GM12801 (cell line): ENCODE results near the gene PLAAT4.

Experiments
- TF ChIP-seq, protein P1 (sequence below): IDR thresholded peaks from one replicate; pipeline ENCODE4 v1.5.1; 2011; ENCODE audit warnings: control low read depth; ENCODE audit not compliant: insufficient read length; ENCODE audit errors: extremely low read depth

The PLAAT4 gene

DNA sequence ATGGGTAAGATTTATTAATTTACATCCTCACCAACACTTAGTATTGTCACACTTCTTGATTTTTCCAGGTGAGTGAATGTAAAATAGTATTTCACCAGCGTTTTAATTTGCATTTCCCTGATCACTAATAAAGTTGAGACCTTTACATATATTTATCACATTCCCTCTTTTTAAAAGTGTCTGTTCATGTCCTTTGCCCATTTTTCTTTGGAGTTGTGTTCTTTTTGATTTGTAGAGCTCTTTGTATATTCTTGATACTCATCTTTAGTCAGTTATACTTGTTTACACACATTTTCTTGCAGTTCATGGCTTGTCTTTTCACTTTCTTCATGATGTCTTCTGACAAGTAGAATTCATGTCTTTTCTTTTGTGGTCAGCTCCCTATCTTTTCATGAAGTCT is 43.5 kb upstream of the PLAAT4 start:
- TF ChIP-seq, protein P1, sequence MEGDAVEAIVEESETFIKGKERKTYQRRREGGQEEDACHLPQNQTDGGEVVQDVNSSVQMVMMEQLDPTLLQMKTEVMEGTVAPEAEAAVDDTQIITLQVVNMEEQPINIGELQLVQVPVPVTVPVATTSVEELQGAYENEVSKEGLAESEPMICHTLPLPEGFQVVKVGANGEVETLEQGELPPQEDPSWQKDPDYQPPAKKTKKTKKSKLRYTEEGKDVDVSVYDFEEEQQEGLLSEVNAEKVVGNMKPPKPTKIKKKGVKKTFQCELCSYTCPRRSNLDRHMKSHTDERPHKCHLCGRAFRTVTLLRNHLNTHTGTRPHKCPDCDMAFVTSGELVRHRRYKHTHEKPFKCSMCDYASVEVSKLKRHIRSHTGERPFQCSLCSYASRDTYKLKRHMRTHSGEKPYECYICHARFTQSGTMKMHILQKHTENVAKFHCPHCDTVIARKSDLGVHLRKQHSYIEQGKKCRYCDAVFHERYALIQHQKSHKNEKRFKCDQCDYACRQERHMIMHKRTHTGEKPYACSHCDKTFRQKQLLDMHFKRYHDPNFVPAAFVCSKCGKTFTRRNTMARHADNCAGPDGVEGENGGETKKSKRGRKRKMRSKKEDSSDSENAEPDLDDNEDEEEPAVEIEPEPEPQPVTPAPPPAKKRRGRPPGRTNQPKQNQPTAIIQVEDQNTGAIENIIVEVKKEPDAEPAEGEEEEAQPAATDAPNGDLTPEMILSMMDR: no peak

- TF ChIP-seq, protein P1: no peak
Measured at GRCh38 chr11:63494975-63495374, 41.6 kb upstream of the PLAAT4 start.

- TF ChIP-seq, protein P1: no peak
Measured at GRCh38 chr11:63499874-63500273, 36.7 kb upstream of the PLAAT4 start.

DNA sequence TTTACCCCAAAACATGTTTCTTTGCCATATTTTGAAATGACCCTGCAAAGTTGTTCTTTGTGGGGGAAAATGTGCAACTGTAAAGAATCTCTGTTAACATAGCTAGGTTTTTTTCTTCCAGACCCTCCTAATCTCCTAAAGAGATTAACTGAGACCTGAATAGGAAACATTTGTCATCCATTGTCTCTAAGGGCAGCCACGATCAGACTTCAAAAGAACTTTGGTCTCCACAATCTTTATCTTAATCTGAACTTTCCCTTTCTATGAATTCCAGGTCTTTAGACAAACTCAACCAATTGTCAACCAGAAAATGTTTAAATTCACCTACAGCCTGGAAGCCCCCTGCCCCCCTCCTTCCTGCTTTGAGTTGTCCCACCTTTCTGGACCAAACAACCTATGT is 35.4 kb upstream of the PLAAT4 start:
- TF ChIP-seq, protein P1: no peak

DNA sequence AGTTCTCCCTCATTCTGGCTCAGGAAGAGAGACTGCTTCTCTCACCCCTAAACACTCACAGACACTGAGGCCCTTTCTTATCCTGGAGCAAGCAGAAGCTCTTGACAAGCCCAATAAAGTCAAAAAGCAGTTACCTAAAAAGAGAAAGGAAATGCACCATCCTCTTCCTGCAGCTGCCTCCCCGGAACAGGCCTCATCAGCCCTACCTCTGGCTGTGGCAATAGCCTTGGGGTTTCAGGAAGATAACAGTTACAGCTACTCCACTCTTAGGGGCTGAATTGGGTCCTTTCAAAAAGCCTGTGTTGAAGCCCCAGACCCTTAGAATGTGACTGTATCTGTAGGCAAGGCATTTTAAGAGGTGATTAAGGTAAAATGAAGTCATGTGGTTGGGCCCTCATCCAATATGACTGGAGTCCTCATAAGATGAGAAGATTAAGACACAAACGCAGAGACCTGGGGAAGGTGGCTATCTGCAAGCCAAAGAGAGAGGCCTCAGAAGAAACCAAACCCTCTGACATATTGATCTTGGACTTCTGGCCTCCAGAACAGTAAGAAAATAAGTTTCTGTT is 34.3 kb upstream of the PLAAT4 start:
- TF ChIP-seq, protein P1: no peak

GRCh38 chr11:63503492-63503891 is 33.1 kb upstream of the PLAAT4 start:
- TF ChIP-seq, protein P1: no peak

- TF ChIP-seq, protein P1: no peak
Measured at GRCh38 chr11:63504054-63504453, 32.6 kb upstream of the PLAAT4 start.
